OCI-LY7 (cell line): ENCODE results near the gene GAGE12F. TPM values are rescaled to one million over a fixed set of nuclear protein-coding genes. Genes with fewer than 3 reads are reported as not detected.
"Not testable (repeated sequence)": the region's sequence is repeated elsewhere in the genome, so short reads cannot be mapped to it uniquely, and the experiment has no call there.

ENCODE experiments used
- BruUV-seq: library from RNA; stranded (reverse); fragments of 400-500 nt; replicated peaks from 2 replicates; lab custom pipeline; 2021; lab: Mats Ljungman, UMichigan
- CTCF ChIA-PET: fragments of 300-600 bp; sonication (Branson Sonifier 250); formaldehyde crosslinking; loops from one replicate; lab custom pipeline; 2022; ENCODE audit warnings: antibody characterized with exemption; ENCODE audit not compliant: unreplicated experiment; lab: Charles Lee
- POLR2A ChIA-PET: fragments of 300-600 bp; sonication (Branson Sonifier 250); formaldehyde crosslinking; loops from one replicate; lab custom pipeline; 2022; ENCODE audit warnings: antibody characterized with exemption; lab: Charles Lee
- DNase-seq: peaks from one replicate; pipeline ENCODE4 v3.0.0-alpha.2; 2015; ENCODE audit warnings: low spot score
- H2AFZ ChIP-seq: fragments of 200-600 bp; sonication (generic), shearing (Covaris generic); 2 replicates; pipeline ENCODE4 v1.6.1; 2014; ENCODE audit warnings: mild to moderate bottlenecking, antibody characterized with exemption, low read length, moderate library complexity
- H3K27ac ChIP-seq: fragments of 200-600 bp; sonication (generic); 2 replicates; pipeline ENCODE4 v1.5.1; 2014; ENCODE audit warnings: mixed run types, low read depth, mild to moderate bottlenecking, moderate library complexity, low read length, inconsistent platforms; ENCODE audit not compliant: poor library complexity, severe bottlenecking
- H3K36me3 ChIP-seq: fragments of 200-600 bp; sonication (generic); 2 replicates; pipeline ENCODE4 v1.6.1; 2014; ENCODE audit warnings: mild to moderate bottlenecking, antibody characterized with exemption, low read length, moderate library complexity, mixed read lengths; ENCODE audit not compliant: insufficient read depth
- H3K4me1 ChIP-seq: fragments of 200-600 bp; sonication (generic); 2 replicates; pipeline ENCODE4 v1.5.1; 2014; ENCODE audit warnings: mild to moderate bottlenecking, low read length; ENCODE audit not compliant: insufficient read depth, poor library complexity, severe bottlenecking
- H3K4me2 ChIP-seq: fragments of 200-600 bp; sonication (generic); 2 replicates; pipeline ENCODE4 v1.6.1; 2014; ENCODE audit warnings: mild to moderate bottlenecking, low read length
- H3K4me3 ChIP-seq: fragments of 200-600 bp; sonication (generic); 2 replicates; pipeline ENCODE4 v1.5.1; 2014; ENCODE audit warnings: mild to moderate bottlenecking, low read depth, low read length; ENCODE audit not compliant: poor library complexity, severe bottlenecking
- H3K79me2 ChIP-seq: fragments of 200-600 bp; sonication (generic); 2 replicates; pipeline ENCODE4 v1.6.1; 2016; ENCODE audit warnings: low read depth, mild to moderate bottlenecking, low read length, moderate library complexity, mixed read lengths; ENCODE audit not compliant: insufficient read depth
- H3K9me2 ChIP-seq: fragments of 200-600 bp; sonication (generic); 2 replicates; pipeline ENCODE4 v1.6.1; 2016; ENCODE audit warnings: mild to moderate bottlenecking, low read length, mixed read lengths; ENCODE audit not compliant: insufficient read depth
- H3K9me3 ChIP-seq: fragments of 200-600 bp; sonication (generic); 2 replicates; pipeline ENCODE4 v1.6.1; 2014; ENCODE audit warnings: mild to moderate bottlenecking, mixed run types, low read length, mixed read lengths
- H4K20me1 ChIP-seq: fragments of 200-600 bp; sonication (generic); 2 replicates; pipeline ENCODE4 v1.6.1; 2014; ENCODE audit warnings: mild to moderate bottlenecking, antibody characterized with exemption, low read length, moderate library complexity, mixed read lengths; ENCODE audit not compliant: insufficient read depth
- intact Hi-C: fragments of 100-400 bp; cut with micrococcal nuclease; formaldehyde crosslinking; loops from one replicate; pipeline ENCODE4 v1.10.0; 2022; ENCODE audit not compliant: unreplicated experiment
- total RNA-seq, 2 experiments: library from RNA; depleted of rRNA in 1 of 2; stranded (reverse); fragments of >200 nt in 1 of 2; shearing (Covaris generic) in 1 of 2; gene quantifications; 2 replicates each; pipeline ENCODE4 v1.2.3, GENCODE V29; 2014 to 2022

GAGE12F gene
- total RNA-seq, 2 experiments from 2014 or later: not detected

DNA sequence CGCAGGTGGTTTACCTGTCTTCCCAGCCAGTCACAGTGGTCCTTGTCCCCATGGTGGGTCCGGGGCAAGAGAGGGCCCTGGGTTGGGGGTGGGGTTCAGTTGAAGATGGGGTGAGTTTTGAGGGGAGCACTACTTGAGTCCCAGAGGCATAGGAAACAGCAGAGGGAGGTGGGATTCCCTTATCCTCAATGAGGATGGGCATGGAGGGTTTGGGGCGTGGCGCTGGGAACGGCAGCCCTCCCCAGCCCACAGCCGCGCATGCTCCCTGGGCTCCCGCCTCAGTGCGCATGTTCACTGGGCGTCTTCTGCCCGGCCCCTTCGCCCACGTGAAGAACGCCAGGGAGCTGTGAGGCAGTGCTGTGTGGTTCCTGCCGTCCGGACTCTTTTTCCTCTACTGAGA, 9.5 kb downstream of the GAGE12F start, which contains the start of gene GAGE12G:
Gene GAGE12G, plus strand, starts transcription at position 301 of the 400 bp plus-strand sequence. CDS start 1,155 bp downstream, outside the sequence.
- H4K20me1 ChIP-seq, H3K4me3 ChIP-seq, H3K4me2 ChIP-seq, POLR2A ChIA-PET, H3K36me3 ChIP-seq, BruUV-seq, intact Hi-C loops, H3K27ac ChIP-seq, DNase-seq, H3K79me2 ChIP-seq, H3K9me3 ChIP-seq, H3K9me2 ChIP-seq, H2AFZ ChIP-seq, H3K4me1 ChIP-seq, CTCF ChIA-PET: not testable (repeated sequence)

DNA sequence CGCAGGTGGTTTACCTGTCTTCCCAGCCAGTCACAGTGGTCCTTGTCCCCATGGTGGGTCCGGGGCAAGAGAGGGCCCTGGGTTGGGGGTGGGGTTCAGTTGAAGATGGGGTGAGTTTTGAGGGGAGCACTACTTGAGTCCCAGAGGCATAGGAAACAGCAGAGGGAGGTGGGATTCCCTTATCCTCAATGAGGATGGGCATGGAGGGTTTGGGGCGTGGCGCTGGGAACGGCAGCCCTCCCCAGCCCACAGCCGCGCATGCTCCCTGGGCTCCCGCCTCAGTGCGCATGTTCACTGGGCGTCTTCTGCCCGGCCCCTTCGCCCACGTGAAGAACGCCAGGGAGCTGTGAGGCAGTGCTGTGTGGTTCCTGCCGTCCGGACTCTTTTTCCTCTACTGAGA, 19.0 kb downstream of the GAGE12F start, which contains the start of gene GAGE12H:
Gene GAGE12H, plus strand, starts transcription at position 301 of the 400 bp plus-strand sequence. CDS start 1,155 bp downstream, outside the sequence.
- intact Hi-C loops, BruUV-seq, H3K79me2 ChIP-seq, H3K4me1 ChIP-seq, DNase-seq, H3K4me3 ChIP-seq, POLR2A ChIA-PET, H3K27ac ChIP-seq, H3K9me2 ChIP-seq, H2AFZ ChIP-seq, CTCF ChIA-PET, H3K9me3 ChIP-seq, H4K20me1 ChIP-seq, H3K36me3 ChIP-seq, H3K4me2 ChIP-seq: not testable (repeated sequence)

DNA sequence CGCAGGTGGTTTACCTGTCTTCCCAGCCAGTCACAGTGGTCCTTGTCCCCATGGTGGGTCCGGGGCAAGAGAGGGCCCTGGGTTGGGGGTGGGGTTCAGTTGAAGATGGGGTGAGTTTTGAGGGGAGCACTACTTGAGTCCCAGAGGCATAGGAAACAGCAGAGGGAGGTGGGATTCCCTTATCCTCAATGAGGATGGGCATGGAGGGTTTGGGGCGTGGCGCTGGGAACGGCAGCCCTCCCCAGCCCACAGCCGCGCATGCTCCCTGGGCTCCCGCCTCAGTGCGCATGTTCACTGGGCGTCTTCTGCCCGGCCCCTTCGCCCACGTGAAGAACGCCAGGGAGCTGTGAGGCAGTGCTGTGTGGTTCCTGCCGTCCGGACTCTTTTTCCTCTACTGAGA, 28.6 kb downstream of the GAGE12F start, which contains the start of gene GAGE2A:
Gene GAGE2A, plus strand, starts transcription at position 301 of the 400 bp plus-strand sequence. CDS start 1,155 bp downstream, outside the sequence.
- H3K27ac ChIP-seq, H3K36me3 ChIP-seq, intact Hi-C loops, BruUV-seq, H3K4me2 ChIP-seq, H2AFZ ChIP-seq, POLR2A ChIA-PET, H3K4me1 ChIP-seq, H3K9me2 ChIP-seq, CTCF ChIA-PET, H4K20me1 ChIP-seq, DNase-seq, H3K79me2 ChIP-seq, H3K4me3 ChIP-seq, H3K9me3 ChIP-seq: not testable (repeated sequence)

DNA sequence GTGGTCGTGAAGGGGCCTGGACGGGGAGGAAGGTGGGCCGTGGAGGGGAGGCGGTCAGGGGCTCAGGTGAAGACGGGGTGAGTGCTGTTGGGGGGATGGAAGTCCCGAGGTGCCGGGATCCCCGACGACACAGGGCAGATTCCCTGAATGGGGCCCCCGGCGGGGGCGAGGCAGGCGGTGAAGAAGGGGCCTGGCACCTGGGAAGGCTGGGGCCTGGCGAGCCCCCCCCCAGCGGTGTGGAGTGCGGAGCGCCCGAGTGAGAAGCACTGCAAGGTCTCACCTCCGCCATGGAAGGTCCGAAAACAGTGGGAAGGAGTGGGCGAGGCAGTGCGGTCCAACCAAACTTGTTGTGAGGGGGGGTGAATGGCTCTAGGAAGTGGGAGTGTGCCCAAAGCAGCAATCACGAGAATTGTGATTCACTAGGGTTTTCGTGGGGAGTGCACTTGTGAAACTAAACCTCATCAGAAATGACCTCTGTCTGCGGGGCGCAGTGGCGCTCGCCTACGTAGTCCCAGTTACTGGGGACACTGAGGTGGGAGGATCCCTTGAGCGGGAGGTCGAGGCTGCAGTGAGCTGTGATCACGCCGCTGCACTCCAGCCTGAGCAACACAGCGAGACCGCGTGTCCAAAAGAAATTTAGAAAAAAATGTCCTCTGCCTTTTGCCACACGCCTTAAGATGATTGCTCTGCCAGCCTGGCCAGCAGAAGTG, 29.3 kb downstream of the GAGE12F start:
- BruUV-seq, DNase-seq, intact Hi-C loops, POLR2A ChIA-PET, H3K9me2 ChIP-seq, H3K9me3 ChIP-seq, H3K79me2 ChIP-seq, H3K4me3 ChIP-seq, H3K36me3 ChIP-seq, H3K4me2 ChIP-seq, H2AFZ ChIP-seq, H4K20me1 ChIP-seq, CTCF ChIA-PET, H3K27ac ChIP-seq, H3K4me1 ChIP-seq: not testable (repeated sequence)

DNA sequence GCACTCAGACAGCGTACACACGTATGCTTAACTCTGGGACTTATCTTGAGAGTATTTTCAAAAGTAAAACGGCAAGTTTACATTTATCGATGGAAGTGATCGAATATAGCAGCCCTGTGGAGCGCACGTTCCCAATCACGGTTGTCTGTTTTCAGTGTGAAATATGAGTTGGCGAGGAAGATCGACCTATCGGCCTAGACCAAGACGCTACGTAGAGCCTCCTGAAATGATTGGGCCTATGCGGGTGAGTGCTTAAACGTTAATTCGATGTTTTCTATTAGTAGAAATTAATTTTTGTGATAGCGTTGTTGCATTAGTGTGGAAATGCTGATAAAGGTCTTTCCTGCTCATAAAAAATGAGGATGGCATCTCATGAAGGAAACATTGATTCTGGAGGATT, 29.8 kb downstream of the GAGE12F start:
- DNase-seq, H3K9me3 ChIP-seq, H3K27ac ChIP-seq, BruUV-seq, H3K79me2 ChIP-seq, H3K4me1 ChIP-seq, intact Hi-C loops, H3K9me2 ChIP-seq, H4K20me1 ChIP-seq, H3K4me3 ChIP-seq, H2AFZ ChIP-seq, CTCF ChIA-PET, H3K4me2 ChIP-seq, H3K36me3 ChIP-seq, POLR2A ChIA-PET: not testable (repeated sequence)

DNA sequence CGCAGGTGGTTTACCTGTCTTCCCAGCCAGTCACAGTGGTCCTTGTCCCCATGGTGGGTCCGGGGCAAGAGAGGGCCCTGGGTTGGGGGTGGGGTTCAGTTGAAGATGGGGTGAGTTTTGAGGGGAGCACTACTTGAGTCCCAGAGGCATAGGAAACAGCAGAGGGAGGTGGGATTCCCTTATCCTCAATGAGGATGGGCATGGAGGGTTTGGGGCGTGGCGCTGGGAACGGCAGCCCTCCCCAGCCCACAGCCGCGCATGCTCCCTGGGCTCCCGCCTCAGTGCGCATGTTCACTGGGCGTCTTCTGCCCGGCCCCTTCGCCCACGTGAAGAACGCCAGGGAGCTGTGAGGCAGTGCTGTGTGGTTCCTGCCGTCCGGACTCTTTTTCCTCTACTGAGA, 38.1 kb downstream of the GAGE12F start, which contains the start of gene GAGE1:
Gene GAGE1, plus strand, starts transcription at position 301 of the 400 bp plus-strand sequence. CDS start 1,155 bp downstream, outside the sequence.
- H3K36me3 ChIP-seq, H2AFZ ChIP-seq, DNase-seq, H4K20me1 ChIP-seq, CTCF ChIA-PET, H3K4me1 ChIP-seq, H3K9me2 ChIP-seq, H3K4me2 ChIP-seq, H3K79me2 ChIP-seq, BruUV-seq, H3K4me3 ChIP-seq, H3K9me3 ChIP-seq, intact Hi-C loops, POLR2A ChIA-PET, H3K27ac ChIP-seq: not testable (repeated sequence)
